K562 (cell line): Measurements from ENCODE around the gene SMURF1. TPM values are rescaled to one million over a fixed set of nuclear protein-coding genes. Genes with fewer than 3 reads are reported as not detected.

Source experiments
- ATAC-seq: fragments of 200-7000 bp; cut with Tn5 transposase; 3 replicates; pipeline ENCODE4 v1.9.1; 2020; ENCODE audit warnings: moderate library complexity
- BruUV-seq: library from RNA; stranded (reverse); fragments of 400-500 nt; replicated peaks from 2 replicates; lab custom pipeline; 2021; lab: Mats Ljungman, UMichigan
- CTCF ChIA-PET: fragments of 300-600 bp; formaldehyde crosslinking; extraction: SDS; loops from one replicate; lab custom pipeline; 2021; ENCODE audit warnings: low intra/inter-chr PET ratio; lab: Yijun Ruan, JAX
- POLR2A ChIA-PET: fragments of 300-600, 350-650 bp; sonication (Branson Sonifier 250); formaldehyde crosslinking; extraction: SDS; loops from one replicate; lab custom pipeline; 2021; ENCODE audit warnings: antibody characterized with exemption, inconsistent platforms; lab: Yijun Ruan, JAX
- DNase-seq, 4 experiments: peaks; one replicate each; pipeline versions ENCODE4 v3.0.0 to v3.0.0-alpha.2; 2011 to 2018; ENCODE audit warnings: low spot score in 3 of 4, mixed read lengths in 3 of 4; ENCODE audit errors: extremely low read depth in 1 of 4
- FAIRE-seq: peaks from 2 replicates; lab custom pipeline; 2011; peaks lifted over from hg19 to GRCh38; lab: Jason Lieb, UNC
- H2AFZ ChIP-seq: 2 replicates; pipeline ENCODE4 v1.6.0; 2011; ENCODE audit warnings: low read depth, low read length, control low read depth, inconsistent platforms
- H3K27ac ChIP-seq: fragments of 200-600 bp; 3 replicates; pipeline ENCODE4 v1.8.0; 2011; ENCODE audit warnings: low read depth, mild to moderate bottlenecking, control low read depth, inconsistent platforms, low read length, moderate library complexity, mixed read lengths; ENCODE audit errors: extremely low read depth
- H3K27me3 ChIP-seq, 2 experiments: fragments of 300-600 bp in 1 of 2; 2 replicates in 1 of 2; 3 replicates in 1 of 2; pipeline versions ENCODE4 v1.6.0 to v1.8.0; 2011; ENCODE audit warnings: inconsistent platforms in 2 of 2, low read length in 2 of 2, mild to moderate bottlenecking in 1 of 2, mixed read lengths in 1 of 2, moderate library complexity in 1 of 2; ENCODE audit not compliant: control insufficient read depth in 2 of 2, insufficient read depth in 2 of 2
- H3K36me3 ChIP-seq: fragments of 300-600 bp; 3 replicates; pipeline ENCODE4 v1.8.0; 2011; ENCODE audit warnings: mild to moderate bottlenecking, low read length, inconsistent platforms; ENCODE audit not compliant: control insufficient read depth, insufficient read depth
- H3K4me1 ChIP-seq, 2 experiments: fragments of 200-600 bp in 1 of 2; replicated peaks in 1 of 2; 2 replicates in 1 of 2; 3 replicates in 1 of 2; pipeline versions ENCODE4 v1.5.1 to v1.8.0; 2011; ENCODE audit warnings: inconsistent platforms in 2 of 2, low read length in 2 of 2, mild to moderate bottlenecking in 1 of 2, mixed read lengths in 1 of 2, moderate library complexity in 1 of 2; ENCODE audit not compliant: control insufficient read depth in 2 of 2, insufficient read depth in 2 of 2
- H3K4me2 ChIP-seq: 2 replicates; pipeline ENCODE4 v1.6.1; 2011; ENCODE audit warnings: low read length, control low read depth, inconsistent platforms, mixed read lengths; ENCODE audit not compliant: insufficient read depth
- H3K4me3 ChIP-seq: fragments of 200-600 bp; sonication (generic), shearing (Covaris generic); 2 replicates; pipeline ENCODE4 v1.5.1; 2016; ENCODE audit warnings: control low read depth, inconsistent platforms
- H3K79me2 ChIP-seq: fragments of 200-600 bp; 3 replicates; pipeline ENCODE4 v1.8.0; 2011; ENCODE audit warnings: low read length, inconsistent platforms; ENCODE audit not compliant: control insufficient read depth, insufficient read depth
- H3K9ac ChIP-seq, 2 experiments: 2 replicates each; pipeline versions ENCODE4 v1.6.0 to v1.6.1; 2011; ENCODE audit warnings: low read depth in 2 of 2, low read length in 2 of 2, control low read depth in 1 of 2, inconsistent platforms in 1 of 2, mild to moderate bottlenecking in 1 of 2, mixed read lengths in 1 of 2; ENCODE audit not compliant: insufficient read depth in 1 of 2
- H3K9me1 ChIP-seq: one replicate; pipeline ENCODE4 v1.6.0; 2011; ENCODE audit warnings: inconsistent platforms, mild to moderate bottlenecking, low read length, moderate library complexity; ENCODE audit not compliant: control insufficient read depth, insufficient read depth
- H3K9me3 ChIP-seq: replicated peaks from 2 replicates; pipeline ENCODE4 v1.5.1; 2011; ENCODE audit warnings: low read depth, low read length, inconsistent platforms; ENCODE audit not compliant: control insufficient read depth, insufficient read depth
- H4K20me1 ChIP-seq: replicated peaks from 2 replicates; pipeline ENCODE4 v1.6.1; 2011; ENCODE audit warnings: low read length, inconsistent platforms, mixed read lengths; ENCODE audit not compliant: control insufficient read depth, insufficient read depth
- CREBBP ChIP-seq: IDR thresholded peaks from one replicate; pipeline ENCODE4 v1.6.1; 2012; ENCODE audit warnings: low read depth, mild to moderate bottlenecking, control low read depth, inconsistent platforms, low read length
- EP300 ChIP-seq: IDR thresholded peaks from 2 replicates; pipeline ENCODE4 v1.6.1; 2012; ENCODE audit warnings: low read length, improper control_type of control experiment
- HNRNPL ChIP-seq: fragments of 200-400 bp; formaldehyde crosslinking; IDR thresholded peaks from 2 replicates; pipeline ENCODE4 v1.6.1; 2017; ENCODE audit warnings: low read depth, mild to moderate bottlenecking, low read length
- POLR2AphosphoS5 ChIP-seq: IDR thresholded peaks from 2 replicates; pipeline ENCODE4 v1.6.1; 2011; ENCODE audit warnings: mild to moderate bottlenecking, low read depth, low read length, moderate library complexity; ENCODE audit not compliant: control insufficient read depth, insufficient read depth
- POLR2G ChIP-seq: fragments of 200-400 bp; formaldehyde crosslinking; IDR thresholded peaks from 2 replicates; pipeline ENCODE4 v1.6.1; 2017; ENCODE audit warnings: low read depth, mild to moderate bottlenecking, antibody characterized with exemption, low read length, moderate library complexity
- STAT5B ChIP-seq: fragments of 250-450 bp; sonication (Bioruptor Pico); IDR thresholded peaks from 2 replicates; pipeline ENCODE4 v1.8.0; 2021; ENCODE audit warnings: mild to moderate bottlenecking, inconsistent platforms
- SUPT5H ChIP-seq: fragments of 450-650 bp; IDR thresholded peaks from 2 replicates; pipeline ENCODE4 v1.6.1; 2016
- TAF7 ChIP-seq: fragments of 450-650 bp; IDR thresholded peaks from 2 replicates; pipeline ENCODE4 v1.6.1; 2016; ENCODE audit warnings: missing genetic modification characterization, missing compliant biosample characterization
- TEAD4 ChIP-seq, 2 experiments: sonication (generic) in 1 of 2; formaldehyde crosslinking in 1 of 2; IDR thresholded peaks; 2 replicates each; pipeline versions ENCODE4 v1.6.1 to v1.8.0; 2012 to 2022; ENCODE audit warnings: borderline replicate concordance in 1 of 2, inconsistent platforms in 1 of 2, low read length in 1 of 2, mild to moderate bottlenecking in 1 of 2, missing genetic modification reagents in 1 of 2
- ZBTB12 ChIP-seq: fragments of 250-450 bp; sonication (Bioruptor Pico); IDR thresholded peaks from 2 replicates; pipeline ENCODE4 v1.4.0; 2020
- ZNF282 ChIP-seq: sonication (generic); formaldehyde crosslinking; IDR thresholded peaks from 2 replicates; pipeline ENCODE4 v1.8.1; 2023; ENCODE audit warnings: missing genetic modification reagents
- ZNF785 ChIP-seq: fragments of 250-450 bp; sonication (Bioruptor Pico); IDR thresholded peaks from 2 replicates; pipeline ENCODE4 v1.4.0; 2020; ENCODE audit warnings: mild to moderate bottlenecking
- WGBS: fragments of 100-300 bp; shearing (Covaris generic); methylation state at CpG from one replicate; pipeline ENCODE4 v1.1.6; 2016; ENCODE audit warnings: low coverage, mixed read lengths; ENCODE audit not compliant: insufficient coverage; ENCODE audit errors: missing lambda C conversion rate; 5-methylcytosine and 5-hydroxymethylcytosine counted together
- in situ Hi-C: fragments of 300-500 bp; cut with MboI; formaldehyde crosslinking; loops from 4 replicates; pipeline ENCODE4 v1.15.0; 2018; ENCODE audit warnings: inconsistent platforms, mixed read lengths
- intact Hi-C: fragments of 100-400 bp; cut with micrococcal nuclease; formaldehyde crosslinking; loops from 2 replicates; pipeline ENCODE4 v1.14.2; 2022
- polyA plus RNA-seq, 8 experiments: library from polyadenylated mRNA; depleted of rRNA in 4 of 8; stranded (reverse) in 5 of 8; unstranded in 3 of 8; fragments of >200 nt; fragmentation: Nextera tagmentation in 2 of 8; fragmentation: Illumina TruSeq in 1 of 8; extraction: Ambion mirVana in 2 of 8; extraction: Trizol in 1 of 8; gene quantifications; 2 replicates each; pipeline versions ENCODE4 v1.2.1 to v1.2.3, GENCODE V29; 2011 to 2014; ENCODE audit warnings: inconsistent platforms in 1 of 8, missing spikeins in 1 of 8
- total RNA-seq, 7 experiments: library from RNA; depleted of rRNA in 6 of 7; stranded (reverse); fragments of >200 nt in 6 of 7; fragmentation: Illumina TruSeq in 2 of 7; extraction: Trizol in 2 of 7; gene quantifications; 2 replicates each; pipeline versions ENCODE4 v1.2.1 to v1.2.3, GENCODE V29; 2011 to 2021; ENCODE audit warnings: low replicate concordance in 1 of 7

Gene SMURF1
- total and polyA plus RNA-seq, 9 of the 15 experiments (the other 6 are each of a cell fraction or from before 2014, with no cell fraction given): 1.0 to 20.1 (median 12.6) TPM

- DNase-seq (no peak), FAIRE-seq (no peak), ATAC-seq (no peak)
- H3K9me1 ChIP-seq: peaks cover 3% of the 10 kb centered on the region
- H3K9me3 ChIP-seq: no peaks in the 10 kb centered on the region
- in situ Hi-C loops: no loop called here
- WGBS: 93% methylated on average over 8 of the region's 8 CpGs
- H3K4me3 ChIP-seq: no peak overlapping the region
- H2AFZ ChIP-seq: no peak overlapping the region
- H3K4me2 ChIP-seq: no peak overlapping the region
- H3K27ac ChIP-seq: no peak overlapping the region
- intact Hi-C loops: no loop called here
- no peaks in the 10 kb centered on the region; a peak in 3 of 5 replicates for H3K4me1 ChIP-seq
- no TSS peak for BruUV-seq
- H3K27me3 ChIP-seq: no peaks in the 10 kb centered on the region
- TF ChIP-seq TAF7 (tag) (no peak), EP300 (no peak)
- CTCF ChIA-PET: interaction anchor here (3.2 kb wide), 1 partner anchor 274 kb away, joined by 56 read pairs; no protein-coding TSS in a partner anchor
- H3K79me2 ChIP-seq: no peaks in the 10 kb centered on the region
- peaks cover 91% of the 10 kb centered on the region for H3K36me3 ChIP-seq
- peaks cover 10% of the 10 kb centered on the region; the same call in 1 of the 2 replicates for H4K20me1 ChIP-seq
- H3K9ac ChIP-seq: no peak overlapping the region
- POLR2A ChIA-PET: interaction anchor here (0.6 kb wide), 1 partner anchor 186 kb away, joined by 4 read pairs; no protein-coding TSS in a partner anchor
Measured at GRCh38 chr7:99039384-99039891, 104.5 kb downstream of the SMURF1 start.

GRCh38 chr7:99038086-99038855 is 105.6 kb downstream of the SMURF1 start:
- FAIRE-seq (no peak), DNase-seq (no peak), ATAC-seq (no peak)
- H3K27ac ChIP-seq: no peak overlapping the region
- peak overlapping the region in 1 of 2 experiments; percentile 13; a peak in 1 of 4 replicates for H3K9ac ChIP-seq
- BruUV-seq: no TSS peak
- H3K4me1 ChIP-seq: no peaks in the 10 kb centered on the region; a peak in 4 of 5 replicates
- no peaks in the 10 kb centered on the region for H3K27me3 ChIP-seq
- peaks cover 10% of the 10 kb centered on the region; the same call in 1 of the 2 replicates for H4K20me1 ChIP-seq
- intact Hi-C loops (no loop called here), in situ Hi-C loops (no loop called here)
- ChIA-PET CTCF (interaction anchor here (0.6 kb wide), 1 partner anchor 274 kb away, joined by 3 read pairs; no protein-coding TSS in a partner anchor), POLR2A (interaction anchor here (1.0 to 1.4 kb wide), 5 partner anchors 9 to 356 kb away, joined by 3 to 4 read pairs (median 3); no protein-coding TSS in a partner anchor)
- 97% methylated on average over 25 of the region's 25 CpGs for whole genome bisulfite sequencing
- H3K36me3 ChIP-seq: peaks cover 91% of the 10 kb centered on the region
- H3K9me1 ChIP-seq: peaks cover under 1% of the 10 kb centered on the region
- no peaks in the 10 kb centered on the region for H3K79me2 ChIP-seq
- no peaks in the 10 kb centered on the region for H3K9me3 ChIP-seq
- no peak overlapping the region for H3K4me2 ChIP-seq
- no peak overlapping the region for H3K4me3 ChIP-seq
- no peak overlapping the region for H2AFZ ChIP-seq
- TF ChIP-seq ZBTB12 (CRISPR knock-in tag): no peak
- TF ChIP-seq SUPT5H: no peak
- no peak for TF ChIP-seq TEAD4 (IDR thresholded peaks at IDR 0.05; ENCODE audit: low read length)
- no peak for TF ChIP-seq TEAD4 (CRISPR knock-in tag; IDR thresholded peaks at IDR 0.05; ENCODE audit: borderline replicate concordance)
- no peak for TF ChIP-seq ZNF282
- TF ChIP-seq HNRNPL: no peak
- TF ChIP-seq STAT5B (CRISPR knock-in tag): no peak
- TF ChIP-seq POLR2AphosphoS5: peak; percentile 28; the same call in 1 of the 2 replicates
- peak; percentile 44 for TF ChIP-seq POLR2G
- no peak for TF ChIP-seq CREBBP
- TF ChIP-seq ZNF785 (CRISPR knock-in tag): no peak
